Renal pelvis (tissue), 4 donors: Measurements from ENCODE around the gene SIK3. TPM values are rescaled to one million over a fixed set of nuclear protein-coding genes. Genes with fewer than 3 reads are reported as not detected.

Experiments
- DNase-seq: peaks from one replicate; pipeline ENCODE4 v3.0.0-alpha.2; 2013
- polyA plus RNA-seq, 3 donors: library from polyadenylated mRNA; unstranded; fragments of 120-200 nt; gene quantifications; one replicate each; pipeline ENCODE4 v1.2.1, GENCODE V29; 2013; ENCODE audit not compliant: insufficient read length in 3 of 3

The SIK3 gene
- polyA plus RNA-seq, 3 donors: 34.9 to 46.3 (median 45.6) TPM

- DNase-seq: no peak
Observed at GRCh38 chr11:116931206-116931953, 166.8 kb downstream of the SIK3 start.

GRCh38 chr11:116930586-116930985 lies 167.6 kb downstream of the SIK3 start:
- no peak for DNase-seq

GRCh38 chr11:116930177-116930576 lies 168.1 kb downstream of the SIK3 start:
- peak; percentile 21 for DNase-seq

- DNase-seq: no peak
Observed at GRCh38 chr11:116929414-116930090, 168.7 kb downstream of the SIK3 start.

- DNase-seq: no peak
Observed at GRCh38 chr11:116928845-116929244, 169.4 kb downstream of the SIK3 start.

- DNase-seq: no peak
Observed at GRCh38 chr11:116928102-116928777, 170.0 kb downstream of the SIK3 start.

- no peak for DNase-seq
Observed at GRCh38 chr11:116927163-116927974, 170.9 kb downstream of the SIK3 start.

GRCh38 chr11:116925050-116925449 lies 173.2 kb downstream of the SIK3 start:
- no peak for DNase-seq

- DNase-seq: no peak
Observed at GRCh38 chr11:116918925-116919655, 179.1 kb downstream of the SIK3 start.

GRCh38 chr11:116917632-116918031 lies 180.6 kb downstream of the SIK3 start:
- no peak for DNase-seq

- DNase-seq: no peak
Observed at GRCh38 chr11:116916886-116917285, 181.3 kb downstream of the SIK3 start.

- DNase-seq: no peak
Observed at GRCh38 chr11:116916052-116916451, 182.2 kb downstream of the SIK3 start.

GRCh38 chr11:116913000-116913399 lies 185.2 kb downstream of the SIK3 start:
- DNase-seq: no peak

GRCh38 chr11:116911976-116912734 lies 186.1 kb downstream of the SIK3 start:
- no peak for DNase-seq

- no peak for DNase-seq
Observed at GRCh38 chr11:116910847-116911246, 187.4 kb downstream of the SIK3 start.

- no peak for DNase-seq
Observed at GRCh38 chr11:116910378-116910777, 187.8 kb downstream of the SIK3 start.

GRCh38 chr11:116909245-116909644 lies 189.0 kb downstream of the SIK3 start:
- no peak for DNase-seq

GRCh38 chr11:116906479-116906878 lies 191.7 kb downstream of the SIK3 start:
- no peak for DNase-seq

- DNase-seq: no peak
Observed at GRCh38 chr11:116903090-116903489, 195.1 kb downstream of the SIK3 start.

- peak; percentile 33 for DNase-seq
Observed at GRCh38 chr11:116901964-116902688, 196.1 kb downstream of the SIK3 start.
